ENCODE measurements around the gene CBLN3.
A peak's percentile ranks its signal among the peaks of the same experiment; 100 is the strongest.
"Not testable (repeated sequence)": the region's sequence is repeated elsewhere in the genome, so short reads cannot be mapped to it uniquely, and the experiment has no call there.

The CBLN3 gene

DNA sequence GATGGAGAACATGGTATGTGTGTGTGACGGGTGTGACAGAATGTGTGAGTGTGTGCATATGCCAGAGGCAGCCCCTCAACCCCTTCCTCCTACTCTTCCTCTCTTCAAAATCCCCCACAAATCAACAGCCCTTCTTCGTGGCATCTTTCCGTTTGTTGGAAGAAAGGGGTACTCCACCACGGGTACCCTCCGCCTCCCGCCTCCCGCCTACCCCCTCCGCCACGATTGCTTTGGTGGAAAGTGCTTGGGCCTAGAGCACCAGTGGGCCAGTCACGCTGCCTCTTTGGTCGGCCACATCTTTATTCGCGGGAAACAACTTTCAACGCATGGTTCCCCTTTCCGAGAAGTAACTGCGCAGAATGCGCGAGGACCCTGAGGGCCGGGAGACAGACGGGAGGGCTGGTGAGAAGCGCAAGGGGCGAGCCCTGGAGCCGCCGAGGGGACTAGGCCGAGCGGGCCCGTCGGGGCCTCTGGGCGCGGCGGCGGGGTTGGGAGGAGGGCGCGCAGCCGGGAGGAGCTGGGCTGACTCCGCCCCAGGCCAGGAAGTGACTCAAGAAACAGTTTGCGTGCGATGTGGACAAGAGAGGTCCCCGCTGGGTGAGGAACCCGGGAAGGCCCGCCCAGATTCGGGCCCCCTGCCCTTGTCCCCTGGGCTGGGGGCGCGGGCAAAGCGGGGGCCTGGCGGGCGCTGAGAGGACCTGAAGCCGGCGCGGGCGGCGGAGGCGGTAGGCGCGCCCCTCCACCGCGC is at the start of gene CBLN3, which contains the start of gene KHNYN:
Gene CBLN3 (minus strand): TSS at position 274 of the 748 bp plus-strand sequence. CDS start 614 bp downstream, outside the sequence.
Gene KHNYN (plus strand): TSS at position 560 of the 748 bp plus-strand sequence. CDS start 777 bp downstream, outside the sequence.
- peak; percentile 76 to 89 for DNase-seq

DNA sequence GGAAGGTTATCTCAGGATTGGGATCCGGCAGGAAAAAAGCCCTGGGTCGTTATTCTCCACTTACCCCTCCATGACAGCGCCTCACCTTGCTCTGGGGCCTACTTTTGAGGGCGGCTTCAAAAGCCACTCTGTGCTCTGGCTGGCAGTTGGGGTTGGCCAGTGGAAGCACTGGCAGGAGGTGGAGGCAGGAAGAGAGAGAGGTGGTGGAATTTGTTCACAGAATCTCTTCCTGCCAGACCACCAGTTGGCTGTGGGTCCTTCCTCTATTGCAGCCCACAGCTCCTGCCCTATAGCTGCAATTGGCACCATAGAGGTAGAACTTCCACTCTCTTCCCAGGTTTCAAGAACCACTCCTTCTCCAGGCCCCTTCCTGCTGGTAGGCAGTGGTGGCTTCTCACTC is 45.8 kb upstream of the CBLN3 start:
- DNase-seq = no peak

DNA sequence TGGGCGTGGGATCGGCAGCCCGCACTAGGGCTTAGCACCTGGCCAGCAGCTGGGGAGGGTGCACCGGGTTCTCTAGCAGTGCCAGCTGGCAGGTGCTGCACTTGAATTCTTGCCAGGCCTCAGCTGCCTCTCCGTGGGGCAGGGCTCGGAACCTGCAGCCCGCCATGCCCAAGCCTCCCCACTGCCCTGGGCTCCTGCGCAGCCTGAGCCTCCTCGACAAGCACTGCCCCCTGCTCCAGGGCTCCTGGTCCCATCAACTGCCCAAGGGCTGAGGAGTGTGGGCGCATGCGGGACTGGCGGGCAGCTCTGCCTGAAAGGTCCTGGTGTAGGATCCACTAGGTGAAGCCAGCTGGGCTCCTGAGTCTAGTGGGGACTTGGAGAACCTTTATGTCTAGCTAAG is 43.7 kb upstream of the CBLN3 start:
- DNase-seq = no peak

- DNase-seq = not testable (repeated sequence)
These were observed 41.0 kb upstream of the CBLN3 start for GRCh38 chr14:24470450-24470849.

GRCh38 chr14:24465805-24466204 is 36.3 kb upstream of the CBLN3 start:
- DNase-seq = no peak

DNA sequence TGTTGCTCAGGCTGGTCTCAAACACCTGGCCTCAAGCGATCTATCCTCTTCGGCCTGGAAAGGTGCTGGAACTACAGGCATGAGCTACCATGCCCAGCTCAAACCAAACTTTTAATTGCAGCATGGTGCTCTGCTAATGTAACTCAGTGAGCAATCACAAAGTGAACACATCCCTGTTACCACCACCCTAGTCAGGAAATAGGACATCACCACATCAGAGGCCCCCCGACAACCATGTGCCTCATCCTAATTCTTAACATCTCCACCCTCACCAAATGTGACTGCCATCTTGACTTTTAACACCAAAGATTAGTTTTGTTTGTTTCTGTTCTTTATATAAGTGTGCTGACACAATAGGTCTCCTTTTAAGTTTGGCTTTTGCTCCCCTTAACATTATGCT is 35.9 kb upstream of the CBLN3 start:
- no peak for DNase-seq

DNA sequence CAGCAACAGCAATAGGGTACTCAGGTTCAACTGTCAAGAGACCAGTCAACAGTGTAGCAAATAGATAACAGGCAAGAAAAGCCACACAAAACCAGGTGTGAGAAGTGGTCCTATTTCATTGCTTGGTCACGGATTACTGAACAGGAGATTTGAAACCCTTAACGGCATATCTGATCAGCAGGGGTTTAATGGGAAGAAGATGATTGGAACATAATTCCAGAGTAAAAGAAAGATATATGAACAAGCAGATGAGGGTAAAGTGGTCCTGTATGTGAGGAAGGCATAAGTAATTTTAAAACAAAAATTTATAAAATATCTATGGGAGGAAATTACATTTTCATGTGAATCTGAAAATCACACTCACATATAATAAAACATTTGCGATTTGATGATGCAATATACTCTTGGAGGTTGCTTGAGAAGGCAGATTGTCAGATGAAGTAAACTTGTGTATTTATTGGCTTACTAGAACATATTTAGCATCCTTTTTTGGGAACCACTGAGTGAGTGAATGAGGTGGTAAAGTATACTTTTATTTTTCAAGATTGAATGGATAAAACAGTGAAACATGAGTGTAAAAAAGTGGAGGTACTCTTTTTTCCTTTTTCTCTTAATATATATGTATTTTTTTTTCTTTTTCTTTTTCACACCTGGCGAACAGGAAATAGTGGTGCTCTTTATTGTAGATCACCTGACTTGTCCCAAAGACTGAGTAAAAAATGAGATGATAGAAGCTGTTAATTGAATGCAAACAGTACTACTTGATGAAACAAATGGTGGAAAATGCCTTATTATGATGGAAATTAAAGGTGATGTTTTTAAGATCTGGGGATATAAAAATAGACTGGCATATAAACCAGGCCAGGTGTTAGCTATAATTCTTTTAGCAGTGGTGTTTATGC is 34.7 kb upstream of the CBLN3 start:
- DNase-seq = no peak

DNA sequence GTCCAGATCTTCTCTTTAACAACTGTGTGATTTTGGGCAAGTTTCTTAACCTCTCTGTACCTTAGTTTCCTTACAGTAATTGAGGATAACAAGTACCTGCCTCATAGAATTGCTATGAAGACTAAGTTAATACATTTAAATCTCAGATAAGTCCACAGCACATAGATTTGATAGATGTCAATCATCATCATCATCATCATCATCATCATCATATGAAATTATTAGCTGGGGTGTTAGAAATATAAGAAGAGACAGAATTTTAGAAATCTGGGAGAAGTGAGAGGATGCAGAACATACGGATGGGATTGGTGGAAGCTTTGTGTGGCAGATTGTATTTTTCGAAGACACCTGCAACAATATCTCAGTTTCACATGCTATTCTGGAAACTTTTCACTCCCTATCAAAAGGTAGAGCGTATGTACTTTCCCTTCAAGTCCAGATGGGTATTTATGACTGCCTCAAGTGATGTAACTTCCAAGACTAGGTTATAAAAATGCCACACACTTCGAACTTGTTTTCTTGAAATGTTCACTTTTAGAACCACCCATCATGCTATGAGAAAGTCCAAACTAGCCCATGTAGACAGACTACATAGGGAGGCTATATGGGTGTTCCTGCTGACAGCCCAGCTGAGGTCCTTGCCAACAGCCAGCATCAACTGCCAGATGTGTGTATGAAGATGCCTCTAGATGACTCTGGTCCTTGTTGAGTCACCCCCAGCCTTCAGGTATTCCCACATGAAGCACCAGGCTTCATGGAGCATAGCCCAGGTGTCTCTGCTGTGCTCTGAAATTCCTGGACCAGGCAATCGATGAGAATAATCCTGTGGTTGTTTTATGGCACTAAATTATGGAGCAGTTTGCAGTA is 33.8 kb upstream of the CBLN3 start:
- DNase-seq = no peak

DNA sequence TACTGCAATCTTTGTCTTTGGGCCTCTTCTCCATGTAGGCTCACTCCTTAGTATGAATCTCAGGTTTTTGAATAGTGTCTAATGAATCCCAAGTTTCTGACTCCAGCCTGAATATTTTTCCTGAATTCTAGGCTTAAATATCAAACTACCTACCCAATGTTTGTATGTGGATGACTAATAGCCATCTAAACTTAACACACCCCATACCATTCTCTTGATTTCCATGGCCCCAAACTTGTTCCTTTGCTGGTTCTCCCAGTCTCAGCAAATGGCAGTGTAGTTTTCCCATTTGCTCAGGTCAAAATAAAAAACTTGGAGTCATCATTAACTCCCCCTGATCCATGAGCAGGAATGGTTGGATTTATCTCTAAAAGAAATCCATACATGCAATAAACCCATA is 31.9 kb upstream of the CBLN3 start:
- DNase-seq = no peak

DNA sequence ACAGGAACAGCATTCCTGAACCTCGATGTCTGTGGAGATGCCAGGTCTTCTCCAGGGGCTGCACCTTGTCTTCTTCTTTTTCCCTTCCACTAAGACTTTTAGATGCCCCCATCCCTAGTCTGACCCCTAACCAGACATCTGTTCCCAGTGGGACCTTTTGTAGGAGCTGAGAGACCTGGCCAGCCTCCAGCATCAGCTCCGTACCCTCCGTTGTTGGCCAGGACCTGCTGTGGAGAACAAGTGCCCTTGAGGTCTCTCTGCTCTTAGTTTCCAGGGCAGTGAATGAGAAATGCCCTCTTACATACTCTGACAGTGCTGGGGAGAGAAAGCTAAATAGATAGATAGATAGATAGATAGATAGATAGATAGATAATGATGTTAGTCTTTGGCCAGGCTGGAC is 29.9 kb upstream of the CBLN3 start:
- no peak for DNase-seq

DNA sequence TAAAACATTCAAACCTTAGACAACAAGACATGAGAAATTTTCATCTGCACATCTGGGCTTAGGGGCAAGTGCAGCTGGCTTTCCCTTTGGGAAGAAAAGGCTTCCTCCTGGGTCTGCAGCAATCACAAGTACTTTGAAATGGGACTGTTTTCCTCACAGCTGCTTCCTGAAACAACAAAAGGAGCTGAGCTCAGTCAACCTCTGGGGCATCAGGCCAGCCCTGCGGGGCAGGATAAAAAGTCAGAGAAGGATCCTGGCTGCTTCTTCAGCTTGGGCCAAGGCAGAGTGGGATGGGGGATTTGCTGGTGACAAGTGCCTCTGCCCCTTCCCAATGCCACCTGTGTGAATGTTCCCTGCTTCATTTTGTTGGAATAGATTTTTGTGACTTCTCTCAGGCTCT is 29.3 kb upstream of the CBLN3 start:
- DNase-seq = no peak

DNA sequence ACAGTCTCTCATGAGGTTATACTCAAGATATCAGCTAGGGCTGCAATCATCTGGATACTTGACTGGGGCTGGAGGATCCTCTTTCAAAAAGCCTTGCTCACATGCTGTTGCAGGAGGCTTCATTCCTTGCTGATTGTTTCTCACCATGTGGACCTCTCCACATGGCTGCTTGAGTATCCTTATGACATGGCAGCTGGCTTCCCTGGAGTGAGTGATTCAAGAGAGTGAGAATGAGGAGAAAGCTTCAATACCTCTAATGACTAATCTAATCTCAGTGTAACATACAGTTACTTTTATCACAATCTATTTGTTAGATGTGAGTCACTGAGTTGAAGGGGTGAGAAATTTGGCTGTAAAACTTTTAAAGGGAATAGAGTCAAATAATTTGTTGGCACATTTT is 27.5 kb upstream of the CBLN3 start:
- no peak for DNase-seq

GRCh38 chr14:24450828-24451227 is 21.4 kb upstream of the CBLN3 start:
- DNase-seq = not testable (repeated sequence)

DNA sequence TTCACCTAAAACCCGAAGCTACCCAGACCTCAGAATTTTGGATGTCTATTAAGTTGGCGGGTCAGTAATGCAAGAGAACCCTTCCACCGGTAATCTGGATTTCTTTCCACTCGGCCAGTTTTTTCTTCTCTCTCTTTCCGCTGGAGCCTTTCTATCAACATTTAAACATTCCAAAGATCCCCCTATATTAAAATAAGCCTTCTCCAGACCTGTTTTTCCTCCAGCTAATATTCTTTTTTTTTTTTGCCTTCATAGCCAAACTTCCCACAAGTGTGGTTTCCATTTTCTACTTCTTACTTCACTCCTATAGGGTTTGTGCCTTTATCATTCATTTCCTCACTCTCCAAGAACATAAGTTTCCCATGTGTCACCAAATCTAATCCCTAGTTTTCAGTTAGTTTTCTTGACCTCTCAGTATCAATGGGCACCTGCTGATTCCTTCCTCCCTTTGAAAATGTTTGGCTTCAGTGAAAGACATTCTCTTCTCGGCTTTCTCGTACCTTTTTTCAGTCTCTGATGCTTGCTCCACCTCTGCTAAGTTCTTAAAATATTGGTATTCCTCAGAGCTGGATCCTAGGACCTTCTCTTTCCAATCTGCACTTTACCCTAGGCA is 13.7 kb upstream of the CBLN3 start:
- no peak for DNase-seq

GRCh38 chr14:24442240-24443052 is 13.0 kb upstream of the CBLN3 start, which contains the start of gene SDR39U1:
Gene SDR39U1, minus strand, starts transcription at chr14:24442776. Its CDS starts 7 bp downstream, at chr14:24442769.
- peak; percentile 80 to 99 for DNase-seq

DNA sequence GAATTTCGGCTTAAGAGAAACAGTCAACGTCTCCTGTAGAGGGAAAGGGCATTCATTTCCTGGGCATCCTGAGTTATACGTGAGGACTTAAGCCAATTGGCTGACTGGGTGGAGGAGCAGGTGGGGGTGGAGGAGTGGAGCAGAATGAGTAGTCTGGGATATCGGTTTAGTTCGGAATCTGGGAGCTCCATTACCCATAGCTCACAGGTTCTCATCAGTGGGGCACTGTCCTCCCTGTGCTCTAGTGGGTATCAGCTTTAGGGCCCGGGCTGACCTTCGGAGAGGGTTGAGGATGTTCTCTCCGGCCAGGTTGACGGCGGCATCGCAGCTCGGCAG is 12.4 kb upstream of the CBLN3 start:
- no peak for DNase-seq

DNA sequence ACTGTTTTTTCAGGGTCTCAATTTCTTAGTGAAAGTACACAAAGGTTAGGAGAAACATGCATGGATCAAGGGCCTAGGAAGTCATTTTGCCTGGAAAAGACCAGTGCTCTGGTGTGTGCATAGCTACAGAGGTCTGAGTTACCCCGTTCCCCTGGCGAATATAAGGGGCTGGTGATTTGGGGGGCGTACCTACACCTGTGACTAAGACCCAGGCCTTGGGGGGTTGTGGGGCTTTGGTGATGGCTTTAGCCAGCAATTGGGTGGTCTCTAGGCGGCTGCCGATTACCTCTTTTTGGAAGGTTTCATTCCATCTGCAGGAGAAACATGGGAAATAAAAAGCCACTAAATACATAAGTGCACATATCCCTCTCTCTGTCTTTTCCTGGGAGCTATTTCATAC is 12.0 kb upstream of the CBLN3 start:
- no peak for DNase-seq

DNA sequence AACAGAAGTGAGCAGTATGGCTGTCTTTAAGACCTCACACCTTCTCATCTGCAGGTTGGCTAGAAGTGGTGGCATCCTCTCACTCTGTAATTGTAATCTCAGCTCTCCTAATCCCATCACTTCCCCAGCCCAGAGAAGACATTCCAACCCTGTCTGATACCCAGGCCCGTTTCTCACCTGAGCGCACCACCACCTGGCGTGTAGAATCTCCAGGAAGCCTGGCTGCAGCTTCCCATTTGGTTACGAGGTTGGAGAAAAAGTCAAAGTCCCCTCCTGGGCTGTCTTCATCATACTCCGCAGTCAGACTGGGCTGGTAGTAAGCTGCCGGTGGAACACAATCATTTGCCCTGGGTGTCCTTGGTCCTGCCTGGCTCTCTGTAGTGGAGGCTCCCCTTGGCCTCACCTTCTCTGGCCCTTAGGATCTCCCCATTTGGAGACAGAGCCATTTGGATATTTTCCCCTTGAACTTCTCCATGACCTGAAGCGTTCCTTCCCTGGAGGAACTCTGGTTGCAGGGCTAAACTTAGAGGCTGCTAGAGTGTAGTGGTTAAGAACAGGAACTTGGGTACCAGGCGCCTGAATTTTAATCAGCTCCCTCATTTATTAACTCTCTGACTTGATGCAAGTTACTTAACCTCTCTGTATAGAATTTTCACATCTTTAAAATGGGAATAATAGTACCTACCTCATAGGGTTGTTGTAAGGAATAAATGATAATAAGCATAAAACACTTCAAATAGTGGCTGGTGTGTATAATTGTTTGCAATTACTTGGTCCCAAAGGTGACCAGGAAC is 11.3 kb upstream of the CBLN3 start:
- DNase-seq = no peak

- no peak for DNase-seq
These were observed 10.6 kb upstream of the CBLN3 start for GRCh38 chr14:24439830-24440605.

DNA sequence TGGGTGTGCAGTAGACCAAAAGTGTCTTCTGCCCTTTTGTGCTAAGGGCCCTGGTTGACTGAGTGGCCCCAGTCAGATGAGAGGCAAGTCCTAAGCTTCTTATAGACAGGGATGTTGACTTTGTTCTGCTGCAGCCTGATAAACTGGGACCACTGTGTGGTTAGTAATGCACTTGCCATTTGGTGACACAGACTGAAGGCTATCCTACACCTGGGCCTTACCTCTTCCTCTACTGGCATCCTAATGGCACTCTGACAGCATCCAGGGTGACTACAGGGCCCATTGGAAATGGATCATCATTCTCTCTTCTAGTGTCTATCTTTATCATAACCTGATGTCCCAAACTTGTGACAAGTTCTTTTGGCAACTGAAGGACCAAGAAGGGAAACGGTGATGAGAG is 9.8 kb upstream of the CBLN3 start:
- DNase-seq = no peak
